ENCODE data around the gene ADARB2. TPM values are rescaled to one million over a fixed set of nuclear protein-coding genes. Genes with fewer than 3 reads are reported as not detected.
A peak's percentile ranks its signal among the peaks of the same experiment; 100 is the strongest.

The ADARB2 gene
- total RNA-seq, 1 donor = 1.1 TPM

DNA sequence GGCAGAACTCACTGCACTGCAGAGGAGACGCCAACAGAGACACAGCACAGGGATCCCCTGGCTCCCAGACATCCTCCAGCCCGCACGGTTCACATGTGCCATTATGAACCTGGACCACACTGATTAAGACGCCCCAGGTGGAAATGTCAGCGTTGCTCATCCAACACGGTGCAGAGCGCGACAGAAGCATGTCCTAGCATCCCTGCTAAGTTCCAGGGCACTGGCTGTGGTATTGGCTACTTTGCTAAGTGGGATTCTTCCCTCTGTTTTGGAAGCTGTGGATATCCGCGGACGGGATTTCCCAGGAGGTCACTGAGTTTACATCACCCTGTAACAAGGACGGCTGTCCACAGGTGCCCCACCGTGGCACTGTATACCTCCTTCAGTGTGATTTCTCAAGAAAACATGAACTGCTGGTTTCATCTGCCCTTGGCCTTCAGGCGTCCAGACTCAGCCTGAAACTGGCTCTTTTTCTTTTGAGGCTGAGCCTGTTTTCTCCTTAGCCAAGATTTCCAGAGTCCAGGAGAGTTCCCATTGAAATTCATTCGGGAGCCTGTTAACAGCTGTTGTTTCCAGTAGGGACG is 357.1 kb downstream of the ADARB2 start:
- DNase-seq (ENCODE audit: low read depth in 2 of 3, low spot score in 2 of 3) = no peak

DNA sequence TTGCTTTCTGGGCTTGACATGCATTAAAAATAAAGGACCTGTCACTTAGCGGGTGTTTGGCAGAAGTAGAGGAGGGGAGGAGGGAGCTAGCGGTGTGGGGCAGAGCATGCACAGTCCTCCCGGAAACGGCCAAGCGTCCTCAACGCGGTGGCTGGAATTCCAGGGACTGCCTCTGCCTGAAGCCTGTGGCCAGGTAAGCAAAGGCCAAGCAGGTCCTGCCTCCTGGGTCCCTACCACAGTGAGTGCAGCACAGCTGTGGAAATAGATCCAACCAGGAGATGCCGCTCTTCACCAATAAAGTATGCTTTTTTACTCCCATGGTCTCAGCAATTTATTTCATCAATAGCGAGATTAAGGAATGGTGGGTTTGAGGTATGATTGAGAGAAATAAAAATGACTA is 357.7 kb downstream of the ADARB2 start:
- DNase-seq (ENCODE audit: low read depth in 2 of 3, low spot score in 2 of 3) = no peak

DNA sequence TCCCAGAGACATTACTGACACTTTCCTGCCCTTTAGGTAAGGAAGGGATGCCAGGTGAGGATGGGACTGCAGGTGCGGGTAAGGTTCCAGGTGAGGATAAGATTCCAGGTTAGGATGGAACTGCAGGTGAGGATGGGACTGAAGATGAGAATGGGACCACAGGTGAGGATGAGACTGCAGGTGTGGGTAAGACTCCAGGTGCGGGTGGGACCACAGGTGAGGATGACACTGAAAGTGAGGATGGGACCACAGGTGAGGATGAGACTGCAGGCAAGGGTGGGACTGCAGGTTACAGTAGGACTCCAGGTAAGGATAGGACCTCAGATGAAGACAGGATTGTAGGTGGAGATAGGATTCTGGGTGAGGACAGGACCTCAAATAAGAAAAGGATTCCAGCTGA is 358.9 kb downstream of the ADARB2 start:
- no peak for DNase-seq (ENCODE audit: low read depth in 2 of 3, low spot score in 2 of 3)

DNA sequence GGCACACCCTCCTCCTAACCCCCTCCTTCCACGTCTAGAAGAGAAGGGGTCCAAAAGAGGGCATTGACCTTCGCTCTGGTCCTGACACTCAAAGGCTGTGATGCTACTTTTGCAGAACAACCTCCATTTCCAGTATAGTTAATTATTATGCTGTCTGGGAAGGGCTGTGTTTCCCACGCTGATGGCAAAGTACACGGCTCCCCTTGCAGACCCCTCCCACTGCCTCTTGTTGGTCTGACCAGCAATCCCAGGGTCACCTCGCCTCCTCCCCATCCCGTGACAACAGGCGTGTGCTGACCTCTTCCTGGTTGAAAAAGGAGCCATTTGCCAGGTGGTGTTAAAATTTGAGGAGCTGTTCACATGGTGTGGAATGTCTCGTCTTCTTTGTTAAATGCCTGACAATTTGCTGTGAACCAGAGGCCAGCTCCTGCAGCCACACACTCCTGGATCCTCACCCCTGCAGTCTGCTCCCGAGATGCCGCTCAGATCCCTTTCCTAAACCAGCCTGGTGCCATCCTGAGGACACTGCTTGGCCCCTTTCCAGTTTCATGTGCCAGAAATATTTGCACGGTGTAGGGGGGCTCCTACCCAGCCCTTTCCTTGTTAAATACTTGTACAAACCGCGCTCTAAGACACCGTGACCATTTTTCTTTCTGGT is 359.5 kb downstream of the ADARB2 start:
- DNase-seq (ENCODE audit: low read depth in 2 of 3, low spot score in 2 of 3) = no peak

DNA sequence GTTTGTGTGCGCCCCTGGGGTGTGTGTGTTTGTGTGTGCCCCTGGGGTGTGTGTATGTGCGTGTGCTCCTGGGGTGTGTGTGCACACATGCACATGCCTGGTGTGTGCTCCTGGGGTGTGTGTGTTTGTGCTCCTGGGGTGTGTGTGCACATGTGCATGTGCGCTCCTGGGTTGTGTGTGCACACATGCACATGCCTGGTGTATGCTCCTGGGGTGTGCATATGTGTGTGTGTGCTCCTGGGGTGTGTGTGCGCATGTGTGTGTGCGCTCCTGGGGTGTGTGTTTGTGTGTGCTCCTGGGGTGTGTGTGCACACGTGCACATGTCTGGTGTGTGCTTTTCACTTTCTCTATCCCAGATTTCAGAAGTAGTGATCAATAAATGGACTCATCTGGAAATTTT is 360.1 kb downstream of the ADARB2 start:
- DNase-seq (ENCODE audit: low read depth in 2 of 3, low spot score in 2 of 3) = no peak

DNA sequence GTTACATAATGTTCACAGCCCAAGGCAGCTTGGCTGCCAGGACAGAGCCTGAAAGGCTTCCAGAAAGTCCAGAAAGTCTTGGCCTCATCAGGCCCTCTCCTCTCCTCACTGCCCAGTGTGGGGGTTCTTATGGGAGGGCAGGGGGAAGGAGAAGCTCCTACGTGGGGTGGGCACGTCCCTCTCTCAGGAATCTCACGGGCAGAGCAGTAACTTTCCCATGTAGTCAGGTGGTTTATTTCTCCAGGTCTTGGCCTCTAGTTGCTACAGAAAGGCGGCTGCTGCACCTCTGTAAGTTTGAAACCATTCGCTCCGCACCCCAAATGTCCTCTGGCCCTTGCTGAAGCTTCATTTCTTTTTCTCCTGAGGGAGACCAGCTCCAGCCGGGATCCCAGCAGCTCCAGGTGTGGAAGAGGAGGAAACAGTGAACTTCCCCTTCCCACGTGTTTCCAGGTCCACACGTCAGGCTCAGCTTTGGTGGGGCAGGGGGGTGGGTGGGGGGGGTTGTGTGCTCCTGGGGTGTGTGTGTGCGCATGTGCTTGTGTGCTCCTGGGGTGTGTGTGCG is 360.9 kb downstream of the ADARB2 start:
- no peak for DNase-seq (ENCODE audit: low read depth in 2 of 3, low spot score in 2 of 3)

DNA sequence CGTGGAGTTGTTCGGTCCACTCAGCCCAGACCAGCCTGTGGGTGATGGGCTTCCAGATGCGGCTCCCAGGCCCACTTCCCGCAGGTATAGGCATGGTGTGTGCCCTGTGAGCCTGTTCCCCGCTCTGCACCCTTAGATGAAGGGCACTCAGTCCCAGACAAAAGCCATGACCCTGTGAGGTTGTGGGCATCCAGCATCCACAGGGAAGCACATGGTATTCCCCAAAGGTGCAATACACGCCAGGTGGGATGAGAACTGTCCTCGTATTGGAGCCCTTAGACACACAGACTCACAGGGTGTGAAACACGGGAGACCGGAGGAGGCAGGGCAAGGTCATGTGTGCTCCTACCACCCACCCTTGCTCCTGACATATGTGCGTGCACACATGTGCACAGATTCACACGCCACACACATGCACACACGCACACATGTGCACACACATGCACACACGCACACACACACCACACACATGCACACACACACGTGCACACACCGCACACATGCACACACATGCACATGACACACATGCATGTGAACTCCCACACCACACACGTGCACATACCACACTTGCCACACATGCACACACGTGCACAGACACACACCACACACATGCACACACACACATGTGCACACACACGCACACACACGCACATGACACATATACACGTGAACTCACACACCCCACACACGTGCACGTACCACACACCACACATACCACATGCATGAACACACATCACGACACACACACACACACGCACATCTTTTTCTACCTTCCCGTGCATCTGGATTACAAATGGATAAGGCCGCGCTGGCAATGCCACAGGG is 361.8 kb downstream of the ADARB2 start:
- DNase-seq (ENCODE audit: low read depth in 2 of 3, low spot score in 2 of 3) = no peak

DNA sequence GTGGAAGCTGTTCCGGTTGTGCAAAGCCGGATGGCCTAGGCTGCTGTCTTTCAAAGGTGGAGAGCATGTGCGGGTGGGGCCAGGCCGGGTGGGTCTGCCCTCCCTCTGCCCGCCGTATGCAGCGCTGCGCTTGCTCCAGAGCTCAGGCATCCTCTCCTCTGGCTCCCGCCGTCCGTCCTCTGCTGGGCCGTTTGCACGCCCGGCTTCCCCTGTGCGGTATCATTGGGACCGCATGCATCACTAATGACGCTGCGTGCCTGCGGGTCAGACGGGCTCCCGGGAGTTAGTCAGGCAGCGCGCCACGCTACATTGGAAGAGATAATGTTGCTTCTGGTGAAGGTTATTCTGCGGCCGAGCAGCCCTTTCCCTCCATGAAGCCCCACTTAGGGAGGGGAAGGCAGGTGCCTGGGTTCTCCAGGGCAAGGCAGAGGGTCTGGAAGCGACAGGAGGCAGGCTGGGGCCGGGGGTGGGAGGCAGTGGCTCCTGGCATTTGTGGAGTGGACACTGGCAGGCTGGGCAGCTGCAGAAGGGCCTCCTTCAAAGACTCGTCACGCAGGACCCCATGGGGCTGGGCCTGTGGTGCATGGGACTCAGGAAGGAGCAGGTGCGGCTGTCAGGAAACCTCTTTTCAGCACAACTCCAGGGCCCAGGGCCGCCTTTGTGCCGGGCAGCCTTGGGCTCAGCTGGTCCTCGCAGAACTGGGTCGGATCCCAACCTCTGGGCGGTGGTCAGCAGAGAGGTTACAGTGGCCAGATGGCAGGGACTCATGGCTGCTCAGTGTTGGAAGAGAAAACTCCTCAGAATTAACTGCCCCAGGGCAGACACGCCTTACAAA is 362.6 kb downstream of the ADARB2 start:
- no peak for DNase-seq (ENCODE audit: low read depth in 2 of 3, low spot score in 2 of 3)

DNA sequence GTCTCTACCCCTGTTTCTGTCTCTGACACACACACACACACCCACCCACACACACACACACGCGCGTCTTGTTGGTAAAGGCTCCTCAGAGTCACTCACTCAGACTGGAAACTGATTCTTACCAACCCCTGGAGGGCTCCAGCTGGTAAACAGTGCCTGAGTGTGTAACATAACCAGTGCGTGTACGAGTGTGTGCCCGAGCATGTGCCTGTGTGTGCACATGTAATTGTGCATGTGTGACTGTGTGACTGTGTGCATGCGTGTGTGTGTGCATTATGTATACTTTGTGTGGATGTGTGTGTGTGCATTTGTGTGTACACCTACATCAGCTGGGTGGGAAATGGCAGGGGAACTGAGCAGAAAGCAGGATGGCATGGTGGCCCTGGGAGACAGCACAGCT is 364.0 kb downstream of the ADARB2 start:
- no peak for DNase-seq (ENCODE audit: low read depth in 2 of 3, low spot score in 2 of 3)

DNA sequence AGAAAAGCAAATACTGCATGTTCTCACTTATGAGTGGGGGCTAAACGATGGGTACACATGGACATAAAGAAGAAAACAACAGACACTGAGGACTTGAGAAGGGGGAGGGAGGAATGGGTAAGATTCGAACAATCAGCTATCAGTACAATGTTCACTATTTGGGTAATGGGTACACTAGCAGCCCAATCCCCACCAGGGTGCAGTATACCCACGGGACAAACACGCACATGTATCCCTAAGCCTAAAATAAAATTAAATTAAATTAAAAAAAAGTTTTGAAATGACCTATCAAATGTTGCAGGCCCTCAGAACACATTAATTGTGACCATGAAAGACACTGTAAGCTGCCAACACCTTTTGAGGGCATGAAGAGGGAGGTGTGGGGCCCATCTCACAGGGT is 365.1 kb downstream of the ADARB2 start:
- no peak for DNase-seq (ENCODE audit: low read depth in 2 of 3, low spot score in 2 of 3)

DNA sequence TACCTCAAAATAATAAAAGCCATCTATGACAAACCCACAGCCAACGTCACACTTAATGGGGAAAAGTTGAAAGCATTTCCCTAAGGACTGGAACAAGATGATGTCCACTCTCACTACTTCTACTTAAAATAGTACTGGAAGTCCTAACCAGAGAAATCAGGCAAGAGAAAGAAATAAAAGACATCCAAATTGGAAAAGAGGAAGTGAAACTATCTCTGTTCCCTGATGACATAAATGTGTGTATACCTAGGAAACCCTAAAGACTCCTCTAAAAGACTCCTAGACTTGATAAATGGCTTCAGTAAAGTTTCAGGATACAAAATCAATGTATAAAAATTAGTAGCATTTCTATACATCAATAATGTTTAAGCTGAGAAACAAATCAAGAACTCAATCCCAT is 367.0 kb downstream of the ADARB2 start:
- no peak for DNase-seq (ENCODE audit: low read depth in 2 of 3, low spot score in 2 of 3)

DNA sequence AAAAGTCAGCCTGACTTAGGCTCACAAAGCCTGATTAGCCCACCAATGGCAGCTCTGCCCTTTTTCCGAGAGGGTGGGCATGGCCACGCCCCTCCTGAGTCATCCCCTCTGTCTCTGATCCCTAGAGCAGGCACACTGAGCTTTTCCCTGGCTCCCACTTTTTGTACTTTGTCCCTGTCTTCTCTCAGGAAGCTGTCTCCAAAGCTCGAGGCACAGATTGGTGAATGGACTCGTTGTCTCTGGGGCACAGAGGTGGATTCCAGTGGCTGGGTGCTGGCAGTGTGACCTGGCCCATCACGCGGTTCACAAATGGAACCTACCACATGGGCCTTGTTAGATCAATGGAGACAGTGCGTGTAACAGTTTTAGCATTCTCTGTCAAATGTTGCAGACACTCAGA is 367.7 kb downstream of the ADARB2 start:
- DNase-seq (ENCODE audit: low read depth in 2 of 3, low spot score in 2 of 3) = no peak

DNA sequence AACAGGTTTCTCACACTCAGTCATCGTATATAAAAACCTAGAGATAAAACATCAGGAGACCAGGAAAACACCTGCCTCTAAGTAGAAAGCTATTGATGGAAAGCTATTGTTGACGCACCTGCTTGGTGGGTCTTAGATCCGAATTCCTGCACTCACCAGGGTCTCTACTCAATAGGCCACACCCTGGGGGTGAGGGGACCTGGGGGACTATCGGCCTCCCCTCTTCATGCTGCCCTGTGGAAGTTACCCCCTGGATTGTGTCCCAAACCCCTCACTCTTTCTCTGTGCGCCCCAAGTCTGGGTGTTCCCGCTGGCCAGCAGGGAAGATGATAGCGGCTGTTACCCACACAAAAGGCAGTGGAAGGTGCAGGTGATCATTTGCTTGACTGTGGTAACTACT is 368.1 kb downstream of the ADARB2 start:
- DNase-seq (ENCODE audit: low read depth in 2 of 3, low spot score in 2 of 3) = no peak

DNA sequence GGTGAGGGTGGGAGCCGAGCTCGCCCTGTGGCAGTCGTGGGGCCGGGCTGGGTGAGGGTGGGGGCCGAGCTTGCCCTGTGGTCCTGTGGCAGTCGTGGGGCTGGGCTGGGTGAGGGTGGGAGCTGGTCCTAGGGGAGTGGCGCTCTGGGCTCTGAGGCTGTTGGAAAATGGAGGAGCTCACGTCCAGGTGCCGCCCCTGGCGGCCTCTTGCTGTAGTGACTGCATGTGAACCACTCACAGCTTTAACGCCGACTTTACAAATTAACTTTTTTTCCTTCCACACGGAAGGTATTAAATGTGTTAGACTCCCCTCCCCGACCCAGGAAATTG is 368.5 kb downstream of the ADARB2 start:
- peak in 2 of 3 donors; percentile 26 to 64 for DNase-seq (ENCODE audit: low read depth in 2 of 3, low spot score in 2 of 3)

DNA sequence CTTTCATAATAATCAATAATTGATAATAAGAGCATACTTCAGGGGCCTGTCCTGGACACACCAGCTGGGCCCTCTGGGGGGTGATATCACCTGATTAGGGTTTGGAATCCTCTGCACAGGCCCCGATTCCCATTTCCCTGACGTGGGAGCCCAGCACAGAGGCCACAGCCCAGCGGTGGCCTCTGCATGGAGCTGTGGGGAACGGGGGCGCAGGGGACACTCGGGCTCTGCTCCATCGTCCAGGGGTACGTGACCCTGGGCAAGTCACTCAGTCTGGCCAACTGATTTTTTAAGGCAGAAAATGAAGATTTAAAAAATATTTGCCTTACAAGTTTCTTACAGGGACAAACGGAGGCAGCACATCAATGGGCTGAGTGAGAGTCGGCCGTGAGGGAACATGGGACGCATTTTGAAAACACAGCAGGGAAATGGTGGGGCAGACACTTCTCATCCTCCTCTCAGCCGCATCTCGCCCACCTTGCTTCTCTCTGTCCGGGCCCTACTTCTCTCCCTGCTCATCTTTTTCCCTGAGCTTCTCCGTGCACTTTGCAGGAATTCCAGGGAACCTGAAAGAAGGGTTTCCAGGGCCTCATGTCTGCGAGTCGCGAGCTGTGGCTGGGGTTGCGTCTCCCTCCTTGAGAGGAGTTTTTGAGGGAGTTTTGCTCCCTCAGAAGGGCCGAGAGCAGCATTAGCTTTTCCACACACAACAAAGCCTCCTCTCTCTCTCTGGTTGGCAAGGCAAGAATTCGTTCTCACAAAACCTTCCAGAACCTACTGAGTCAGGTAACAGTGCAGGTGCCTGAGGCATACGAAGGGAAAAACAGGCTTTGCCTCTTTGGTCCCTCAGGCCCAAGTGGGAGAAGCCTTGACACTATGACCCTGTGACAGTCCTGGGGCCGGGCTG is 369.1 kb downstream of the ADARB2 start:
- no peak for DNase-seq (ENCODE audit: low read depth in 2 of 3, low spot score in 2 of 3)

DNA sequence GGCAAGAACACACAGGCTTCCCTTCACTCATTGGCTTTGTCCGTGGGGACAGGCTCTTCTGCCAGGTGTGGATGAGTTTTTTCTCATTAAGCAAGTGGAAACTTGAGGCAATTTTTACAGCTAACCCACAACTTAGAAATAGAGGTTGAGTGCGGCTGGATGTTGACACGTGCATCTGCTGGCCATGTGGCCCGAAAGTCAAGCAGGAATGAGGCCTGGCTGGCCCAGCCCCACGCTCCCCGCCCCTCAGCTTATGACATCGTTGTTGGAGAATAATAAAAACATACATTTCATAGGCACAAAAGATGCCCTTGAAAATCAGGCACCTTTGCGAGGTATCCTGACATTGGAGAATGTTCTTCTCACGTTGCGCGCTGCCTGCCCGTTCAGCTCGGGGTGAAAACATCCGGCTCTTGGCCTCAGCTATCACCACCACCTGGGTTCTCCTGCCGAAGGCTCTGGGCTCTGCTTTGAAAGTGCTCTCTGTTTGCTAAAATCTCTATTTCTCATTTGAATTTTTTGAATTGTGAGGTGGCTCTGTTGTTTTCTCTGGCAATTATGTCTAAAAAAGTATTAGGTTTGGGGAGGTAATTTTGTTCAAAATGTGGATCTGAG is 370.4 kb downstream of the ADARB2 start:
- no peak for DNase-seq (ENCODE audit: low read depth in 2 of 3, low spot score in 2 of 3)

DNA sequence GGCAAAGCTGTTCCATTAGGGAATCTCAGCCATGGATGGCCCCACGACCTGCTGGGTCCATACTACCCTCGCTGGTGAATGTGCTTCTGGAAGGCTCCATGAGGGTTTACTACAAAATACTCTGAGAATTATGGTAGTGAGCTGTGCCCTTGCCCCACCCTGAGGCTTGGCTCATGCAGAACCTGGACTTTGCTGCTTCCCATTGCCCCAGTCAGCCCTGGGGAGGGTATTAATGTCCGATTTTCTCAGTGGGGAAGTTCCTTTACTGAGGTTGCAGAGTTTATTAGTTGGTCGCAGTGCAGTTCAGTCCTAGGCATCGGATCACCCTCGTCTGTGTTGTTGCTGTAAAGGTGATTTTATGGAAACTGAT is 371.0 kb downstream of the ADARB2 start:
- no peak for DNase-seq (ENCODE audit: low read depth in 2 of 3, low spot score in 2 of 3)

DNA sequence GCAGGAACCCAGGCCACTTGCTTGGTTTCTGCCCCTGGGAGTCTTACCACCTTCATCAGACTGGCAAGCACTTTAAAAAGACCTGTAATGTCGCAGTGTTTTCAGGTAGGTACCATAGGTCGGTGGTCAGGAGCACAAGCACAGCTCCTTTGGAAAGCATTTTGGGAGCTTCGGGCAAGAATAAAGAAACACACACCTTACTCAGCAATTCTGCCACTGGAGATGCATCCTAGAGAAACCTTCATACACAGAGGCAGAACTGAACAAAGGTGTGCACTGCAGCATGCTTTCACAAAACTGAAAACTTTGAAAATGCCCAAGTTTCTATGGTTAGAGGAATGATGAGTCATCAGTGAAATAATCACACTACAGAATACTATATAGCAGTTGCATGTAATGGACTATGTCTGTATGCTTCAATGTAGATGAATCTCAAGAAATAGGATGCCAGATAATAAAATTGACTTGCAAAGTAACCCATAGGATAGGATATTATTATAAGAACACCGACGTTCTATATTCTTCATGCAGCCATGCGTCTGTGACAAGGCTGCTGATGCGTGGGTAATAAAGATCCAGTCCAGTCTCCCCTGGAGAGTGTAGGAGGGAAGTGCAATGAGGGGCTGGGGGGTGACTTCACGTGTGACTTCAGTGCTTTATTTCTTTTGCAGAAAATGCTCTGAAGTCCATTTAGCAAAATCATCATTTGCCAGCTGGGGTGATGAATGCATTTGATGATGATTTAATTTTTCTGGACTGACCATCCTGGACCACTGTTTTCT is 371.6 kb downstream of the ADARB2 start:
- no peak for DNase-seq (ENCODE audit: low read depth in 2 of 3, low spot score in 2 of 3)

Measured in hematopoietic multipotent progenitor cell (in vitro differentiated cells).